Neural progenitor cell (in vitro differentiated cells): ENCODE data around the gene CAMKMT. TPM values are rescaled to one million over a fixed set of nuclear protein-coding genes. Genes with fewer than 3 reads are reported as not detected.
A peak's percentile ranks its signal among the peaks of the same experiment; 100 is the strongest.

ENCODE experiments used
- DNase-seq: peaks from one replicate; pipeline ENCODE4 v3.0.0-alpha.2; 2016; ENCODE audit warnings: low spot score
- H2AFZ ChIP-seq: fragments of 200-600 bp; sonication (generic); replicated peaks from 2 replicates; pipeline ENCODE4 v1.6.1; 2016; ENCODE audit warnings: antibody characterized with exemption
- H3F3A ChIP-seq: fragments of 200-600 bp; sonication (generic); 2 replicates; pipeline ENCODE4 v1.6.1; 2016; ENCODE audit warnings: antibody characterized with exemption, low read depth
- H3K27ac ChIP-seq: fragments of 200-600 bp; sonication (generic); 2 replicates; pipeline ENCODE4 v1.5.1; 2016; ENCODE audit warnings: mild to moderate bottlenecking
- H3K27me3 ChIP-seq: fragments of 200-600 bp; sonication (generic); 2 replicates; pipeline ENCODE4 v1.6.1; 2016; ENCODE audit warnings: mild to moderate bottlenecking, moderate library complexity
- H3K36me3 ChIP-seq: fragments of 200-600 bp; sonication (generic); 2 replicates; pipeline ENCODE4 v1.5.1; 2016
- H3K4me1 ChIP-seq: fragments of 200-600 bp; sonication (generic); 2 replicates; pipeline ENCODE4 v1.6.1; 2016; ENCODE audit warnings: mixed run types
- H3K4me2 ChIP-seq: fragments of 200-600 bp; sonication (generic); 2 replicates; pipeline ENCODE4 v1.6.1; 2016
- H3K4me3 ChIP-seq: fragments of 200-600 bp; sonication (generic); 2 replicates; pipeline ENCODE4 v1.5.1; 2016
- H3K79me2 ChIP-seq: fragments of 200-600 bp; sonication (generic); 2 replicates; pipeline ENCODE4 v1.6.1; 2016; ENCODE audit warnings: low read depth
- H3K9ac ChIP-seq: fragments of 200-600 bp; sonication (generic); 2 replicates; pipeline ENCODE4 v1.6.1; 2016
- H3K9me3 ChIP-seq: fragments of 200-600 bp; sonication (generic); 2 replicates; pipeline ENCODE4 v1.5.1; 2016; ENCODE audit warnings: low read depth
- H4K20me1 ChIP-seq: fragments of 200-600 bp; sonication (generic); 2 replicates; pipeline ENCODE4 v1.6.1; 2016; ENCODE audit warnings: low read depth
- H3K27ac Mint-ChIP-seq: 3 replicates; pipeline ENCODE4 v1.8.0; 2021; ENCODE audit warnings: mixed read lengths
- H3K27me3 Mint-ChIP-seq: 2 replicates; pipeline ENCODE4 v1.8.0; 2022; ENCODE audit warnings: low read depth, mild to moderate bottlenecking, inconsistent platforms, moderate library complexity, mixed read lengths; ENCODE audit not compliant: insufficient read depth
- H3K36me3 Mint-ChIP-seq: 3 replicates; pipeline ENCODE4 v1.8.0; 2021; ENCODE audit warnings: mixed read lengths
- H3K4me1 Mint-ChIP-seq: 3 replicates; pipeline ENCODE4 v1.8.0; 2021; ENCODE audit warnings: mixed read lengths
- H3K4me3 Mint-ChIP-seq: 3 replicates; pipeline ENCODE4 v1.8.0; 2021; ENCODE audit warnings: mild to moderate bottlenecking, moderate library complexity, mixed read lengths
- H3K9me3 Mint-ChIP-seq: 3 replicates; pipeline ENCODE4 v1.8.0; 2020; ENCODE audit warnings: mixed read lengths
- EZH2 ChIP-seq: fragments of 200-600 bp; sonication (generic); IDR thresholded peaks from 2 replicates; pipeline ENCODE4 v1.6.1; 2017; ENCODE audit warnings: antibody characterized with exemption, mild to moderate bottlenecking, moderate library complexity
- EZH2phosphoT487 ChIP-seq: fragments of 200-600 bp; sonication (generic); IDR thresholded peaks from 2 replicates; pipeline ENCODE4 v1.6.1; 2017; ENCODE audit warnings: antibody characterized with exemption
- total RNA-seq: library from RNA; depleted of rRNA; stranded (reverse); fragments of >200 nt; gene quantifications from 2 replicates; pipeline ENCODE4 v1.2.3, GENCODE V29; 2015; ENCODE audit warnings: low replicate concordance
- TF ChIP-seq, protein P1 (sequence below): fragments of 200-600 bp; sonication (generic); IDR thresholded peaks from 2 replicates; pipeline ENCODE4 v1.5.1; 2017; ENCODE audit warnings: antibody characterized with exemption, mild to moderate bottlenecking

Gene CAMKMT
- total RNA-seq, 1 donor from 2014 or later: 28.5 TPM

DNA sequence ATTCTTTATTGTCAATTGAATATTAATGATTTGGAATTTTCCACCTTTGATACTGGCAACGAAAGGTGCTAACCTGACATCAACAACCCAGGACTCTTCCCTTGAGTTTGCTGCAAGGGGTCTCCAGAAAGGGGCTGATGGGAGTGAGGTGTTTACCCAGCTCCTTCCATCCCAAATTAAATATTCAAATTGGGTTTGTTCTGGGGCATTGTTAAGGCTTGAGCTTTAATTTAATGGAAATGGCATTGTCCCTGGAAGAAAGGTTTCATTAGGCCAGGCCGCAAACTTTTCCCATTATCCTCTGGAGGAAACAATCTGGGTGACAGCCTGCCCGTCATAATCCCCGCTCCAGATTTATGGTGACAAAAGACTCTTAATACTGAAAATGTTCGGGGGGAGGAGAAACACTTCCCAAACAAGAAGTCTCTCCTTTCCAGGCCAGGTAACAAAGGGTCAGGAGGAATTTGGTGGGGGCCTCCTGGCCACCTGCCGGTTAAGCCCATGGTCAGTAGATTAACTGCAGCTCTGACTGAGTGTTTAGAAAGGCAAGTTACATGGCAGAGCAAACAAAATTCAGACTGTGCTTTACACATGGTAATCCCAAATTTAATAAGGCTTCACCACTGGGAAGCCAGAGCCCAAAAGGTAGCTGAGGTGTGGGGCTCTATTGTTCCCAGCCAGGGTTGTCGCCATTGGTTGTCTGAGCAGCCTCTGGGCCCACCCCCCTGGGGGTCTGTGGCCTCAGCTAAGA lies 428.4 kb downstream of the CAMKMT start:
- DNase-seq: peak; percentile 80
- Histone ChIP-seq H3K27me3 (no peaks in the 10 kb centered on the region), H3F3A (peaks cover 32% of the 10 kb centered on the region), H2AFZ (no peak overlapping the region), H3K9me3 (no peaks in the 10 kb centered on the region), H3K79me2 (no peaks in the 10 kb centered on the region), H3K9ac (no peak overlapping the region), H3K4me2 (peak overlapping the region; percentile 64), H4K20me1 (no peaks in the 10 kb centered on the region), H3K4me3 (peak overlapping the region; percentile 1), H3K4me1 (peaks cover 29% of the 10 kb centered on the region), H3K36me3 (no peaks in the 10 kb centered on the region), H3K27ac (peak overlapping the region; percentile 92)
- Mint-ChIP-seq H3K4me3 (no peak overlapping the region), H3K36me3 (no peaks in the 10 kb centered on the region), H3K27me3 (peaks cover 23% of the 10 kb centered on the region), H3K27ac (no peak overlapping the region), H3K4me1 (peaks cover 18% of the 10 kb centered on the region), H3K9me3 (no peaks in the 10 kb centered on the region)
- peak; percentile 76 for TF ChIP-seq EZH2phosphoT487
- TF ChIP-seq, protein P1, sequence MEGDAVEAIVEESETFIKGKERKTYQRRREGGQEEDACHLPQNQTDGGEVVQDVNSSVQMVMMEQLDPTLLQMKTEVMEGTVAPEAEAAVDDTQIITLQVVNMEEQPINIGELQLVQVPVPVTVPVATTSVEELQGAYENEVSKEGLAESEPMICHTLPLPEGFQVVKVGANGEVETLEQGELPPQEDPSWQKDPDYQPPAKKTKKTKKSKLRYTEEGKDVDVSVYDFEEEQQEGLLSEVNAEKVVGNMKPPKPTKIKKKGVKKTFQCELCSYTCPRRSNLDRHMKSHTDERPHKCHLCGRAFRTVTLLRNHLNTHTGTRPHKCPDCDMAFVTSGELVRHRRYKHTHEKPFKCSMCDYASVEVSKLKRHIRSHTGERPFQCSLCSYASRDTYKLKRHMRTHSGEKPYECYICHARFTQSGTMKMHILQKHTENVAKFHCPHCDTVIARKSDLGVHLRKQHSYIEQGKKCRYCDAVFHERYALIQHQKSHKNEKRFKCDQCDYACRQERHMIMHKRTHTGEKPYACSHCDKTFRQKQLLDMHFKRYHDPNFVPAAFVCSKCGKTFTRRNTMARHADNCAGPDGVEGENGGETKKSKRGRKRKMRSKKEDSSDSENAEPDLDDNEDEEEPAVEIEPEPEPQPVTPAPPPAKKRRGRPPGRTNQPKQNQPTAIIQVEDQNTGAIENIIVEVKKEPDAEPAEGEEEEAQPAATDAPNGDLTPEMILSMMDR: no peak

DNA sequence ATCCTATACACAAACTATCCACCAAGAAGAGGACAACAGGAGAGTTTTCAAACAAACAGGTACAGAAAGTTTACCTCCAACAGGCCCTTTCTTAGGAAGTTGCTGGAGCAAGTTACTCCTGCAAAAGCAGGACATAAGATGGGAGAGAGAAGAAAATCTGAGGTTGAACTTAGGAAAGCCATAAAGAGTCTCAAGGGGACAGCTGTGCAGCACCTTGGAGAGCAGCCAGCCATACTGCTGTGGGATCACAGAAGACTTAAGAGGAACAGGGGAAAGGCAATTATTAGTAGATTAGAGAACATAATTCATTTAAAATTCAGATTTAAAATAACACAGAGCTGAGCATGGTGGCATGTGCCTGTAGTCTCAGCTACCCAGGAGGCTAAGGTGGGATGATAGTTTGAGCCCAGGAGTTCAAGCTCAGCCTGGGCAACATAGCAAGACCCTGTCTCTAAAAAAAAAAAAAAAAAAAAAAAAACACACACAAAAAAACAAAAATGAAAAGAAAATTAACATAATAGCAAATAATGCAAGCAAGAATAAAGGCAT lies 431.6 kb downstream of the CAMKMT start:
- Histone ChIP-seq H3K79me2 (no peaks in the 10 kb centered on the region), H2AFZ (no peak overlapping the region), H3K9ac (no peak overlapping the region), H3K4me3 (no peak overlapping the region), H3K4me2 (no peak overlapping the region), H3K36me3 (no peaks in the 10 kb centered on the region), H4K20me1 (no peaks in the 10 kb centered on the region), H3K27ac (no peak overlapping the region), H3K9me3 (no peaks in the 10 kb centered on the region), H3K4me1 (peaks cover 24% of the 10 kb centered on the region), H3K27me3 (no peaks in the 10 kb centered on the region), H3F3A (peaks cover 32% of the 10 kb centered on the region)
- H3K9me3 Mint-ChIP-seq: peaks cover 5% of the 10 kb centered on the region
- H3K27ac Mint-ChIP-seq: no peak overlapping the region
- no peaks in the 10 kb centered on the region for H3K36me3 Mint-ChIP-seq
- peaks cover 23% of the 10 kb centered on the region for H3K27me3 Mint-ChIP-seq
- H3K4me1 Mint-ChIP-seq: peaks cover 13% of the 10 kb centered on the region
- peak; percentile 69 for DNase-seq
- no peak overlapping the region for H3K4me3 Mint-ChIP-seq
- TF ChIP-seq, protein P1: no peak
- TF ChIP-seq EZH2phosphoT487 (no peak), EZH2 (no peak)

DNA sequence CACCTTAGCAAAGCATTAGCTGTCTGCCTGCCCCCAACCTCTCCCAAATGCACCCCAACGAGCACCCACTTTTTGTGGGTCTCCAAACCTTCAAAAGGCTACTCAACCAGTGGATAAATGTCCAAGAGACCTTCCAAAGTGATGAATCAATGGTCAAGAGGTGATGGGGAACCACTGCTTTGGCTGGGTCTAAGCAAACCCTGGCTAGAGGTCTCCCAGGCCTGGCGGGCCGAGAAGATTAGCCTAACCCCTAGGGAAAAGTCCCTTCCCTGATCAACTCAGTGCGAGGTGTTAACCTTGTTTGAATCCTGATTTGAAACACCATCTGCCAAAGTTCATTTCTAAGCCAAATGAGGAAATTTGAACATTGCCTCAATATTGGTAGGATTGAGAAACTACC lies 435.0 kb downstream of the CAMKMT start:
- H3K4me1 Mint-ChIP-seq: peaks cover 3% of the 10 kb centered on the region
- no peak for TF ChIP-seq EZH2
- TF ChIP-seq, protein P1: no peak
- no peak for TF ChIP-seq EZH2phosphoT487

More for the DNA sequence above, 435.0 kb downstream of the CAMKMT start:
- no peak overlapping the region for H3K9ac ChIP-seq
- peaks cover 18% of the 10 kb centered on the region for H3K4me1 ChIP-seq
- Mint-ChIP-seq H3K9me3 (peaks cover 5% of the 10 kb centered on the region), H3K4me3 (no peak overlapping the region), H3K27ac (no peak overlapping the region), H3K36me3 (no peaks in the 10 kb centered on the region), H3K27me3 (peaks cover 38% of the 10 kb centered on the region)
- H3F3A ChIP-seq: peaks cover 35% of the 10 kb centered on the region
- H3K4me2 ChIP-seq: no peak overlapping the region
- H4K20me1 ChIP-seq: no peaks in the 10 kb centered on the region
- no peak overlapping the region for H2AFZ ChIP-seq
- peaks cover 16% of the 10 kb centered on the region for H3K27me3 ChIP-seq
- H3K79me2 ChIP-seq: peaks cover 5% of the 10 kb centered on the region
- no peak overlapping the region for H3K27ac ChIP-seq
- H3K9me3 ChIP-seq: no peaks in the 10 kb centered on the region
- no peak overlapping the region for H3K4me3 ChIP-seq
- no peak for DNase-seq
- H3K36me3 ChIP-seq: no peaks in the 10 kb centered on the region
